ENCODE results near the gene ABCC11. TPM values are rescaled to one million over a fixed set of nuclear protein-coding genes. Genes with fewer than 3 reads are reported as not detected.
"Not testable (repeated sequence)": the region's sequence is repeated elsewhere in the genome, so short reads cannot be mapped to it uniquely, and the experiment has no call there.

ABCC11 gene
- total RNA-seq, 2 donors from 2014 or later, result 0.50 TPM; not detected in 1

DNA sequence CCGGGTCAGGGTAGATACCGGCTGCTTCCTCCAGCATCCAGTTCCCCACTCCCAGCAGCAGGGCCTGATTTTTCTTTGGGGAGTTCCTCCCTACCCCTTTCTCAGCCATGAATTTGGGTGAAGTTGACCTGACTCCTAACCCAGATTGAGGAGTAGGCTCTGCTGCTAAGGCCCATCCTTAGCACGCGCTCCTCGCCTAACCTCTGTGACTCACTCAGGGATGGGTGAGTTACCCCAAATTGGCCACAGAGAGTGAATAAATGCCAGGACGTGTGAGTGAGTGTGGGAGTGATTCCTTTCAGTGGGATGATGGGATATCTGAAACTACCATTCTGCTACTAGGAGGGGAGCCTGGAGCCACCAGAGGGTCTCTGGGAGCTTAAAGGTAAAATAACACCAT, 62.7 kb downstream of the ABCC11 start:
- no peaks in the 10 kb centered on the region for H3K36me3 Mint-ChIP-seq
- DNase-seq (ENCODE audit: low spot score in 2 of 2), result no peak
- H3K9me3 Mint-ChIP-seq, result no peaks in the 10 kb centered on the region
- H3K27ac Mint-ChIP-seq, result no peak overlapping the region
- ATAC-seq, result no peak

GRCh38 chr16:48182979-48183537, 64.3 kb downstream of the ABCC11 start:
- no peak for ATAC-seq
- no peak for DNase-seq (ENCODE audit: low spot score in 2 of 2)
- Mint-ChIP-seq H3K9me3 (no peaks in the 10 kb centered on the region), H3K36me3 (no peaks in the 10 kb centered on the region), H3K27ac (no peak overlapping the region)

DNA sequence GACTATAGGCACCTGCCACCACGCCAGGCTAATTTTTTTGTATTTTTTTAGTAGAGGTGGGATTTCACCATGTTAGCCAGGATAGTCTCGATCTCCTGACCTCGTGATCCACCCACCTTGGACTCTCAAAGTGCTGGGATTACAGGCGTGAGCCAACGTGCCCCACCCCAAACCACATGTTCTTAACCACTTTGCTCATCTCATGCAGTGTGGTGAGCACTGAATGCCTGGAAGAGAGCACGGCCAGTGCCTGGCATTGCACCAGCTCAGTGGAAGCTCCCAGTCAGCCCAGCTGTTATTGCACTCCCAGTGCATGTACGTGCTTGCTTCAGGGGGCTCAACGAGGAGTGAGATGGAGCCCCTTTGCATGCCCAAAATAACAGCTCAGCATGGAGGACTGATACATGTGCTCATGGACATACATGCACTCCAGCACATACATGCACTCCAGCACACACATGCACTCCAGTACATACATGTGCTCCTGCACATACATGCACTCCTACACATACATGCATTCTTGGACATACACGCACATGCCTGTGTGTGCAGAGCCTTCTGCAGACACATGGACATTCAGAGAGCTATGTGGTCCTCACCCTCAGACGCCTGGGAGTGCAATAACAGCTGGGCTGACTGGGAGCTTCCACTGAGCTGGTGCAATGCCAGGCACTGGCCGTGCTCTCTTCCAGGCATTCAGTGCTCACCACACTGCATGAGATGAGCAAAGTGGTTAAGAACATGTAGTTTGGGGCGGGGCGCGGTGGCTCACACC, 65.4 kb downstream of the ABCC11 start:
- not testable (repeated sequence) for ATAC-seq; H3K36me3 Mint-ChIP-seq; H3K9me3 Mint-ChIP-seq; H3K27ac Mint-ChIP-seq; DNase-seq (ENCODE audit: low spot score in 2 of 2)

GRCh38 chr16:48180868-48181480, 66.4 kb downstream of the ABCC11 start:
- no peaks in the 10 kb centered on the region for H3K36me3 Mint-ChIP-seq

GRCh38 chr16:48176635-48177408, 70.5 kb downstream of the ABCC11 start:
- no peak for ATAC-seq

More at GRCh38 chr16:48180868-48181480, 66.4 kb downstream of the ABCC11 start:
- ATAC-seq (no peak), DNase-seq (ENCODE audit: low spot score in 2 of 2) (no peak)
- H3K27ac Mint-ChIP-seq, result no peak overlapping the region
- no peaks in the 10 kb centered on the region for H3K9me3 Mint-ChIP-seq

DNA sequence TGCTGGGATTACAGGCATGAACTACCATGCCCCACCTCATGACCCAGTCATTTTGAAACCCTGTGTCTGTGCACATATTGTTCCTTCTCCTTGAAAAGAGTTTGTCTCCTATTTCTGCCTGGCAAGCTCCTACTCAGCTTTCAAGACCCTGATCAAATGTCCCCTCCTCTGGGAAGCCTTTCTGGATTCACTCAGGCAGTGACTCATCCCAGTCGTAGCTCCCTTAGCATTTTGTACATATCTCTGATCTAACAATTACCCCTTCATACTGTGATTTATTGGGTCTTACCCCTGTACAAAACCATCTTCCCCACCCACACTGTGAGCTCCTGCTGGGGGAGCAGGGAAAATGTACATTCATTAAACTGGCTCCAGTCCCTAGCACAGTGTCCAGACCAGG, 73.5 kb downstream of the ABCC11 start:
- Mint-ChIP-seq H3K9me3 (no peaks in the 10 kb centered on the region), H3K36me3 (no peaks in the 10 kb centered on the region), H3K27ac (no peak overlapping the region)

More at GRCh38 chr16:48176635-48177408, 70.5 kb downstream of the ABCC11 start:
- no peak overlapping the region for H3K27ac Mint-ChIP-seq
- DNase-seq (ENCODE audit: low spot score in 2 of 2), result no peak
- no peaks in the 10 kb centered on the region for H3K9me3 Mint-ChIP-seq
- H3K36me3 Mint-ChIP-seq, result no peaks in the 10 kb centered on the region

GRCh38 chr16:48172682-48173081, 74.7 kb downstream of the ABCC11 start:
- Mint-ChIP-seq H3K27ac (no peak overlapping the region), H3K36me3 (no peaks in the 10 kb centered on the region), H3K9me3 (no peaks in the 10 kb centered on the region)
- ATAC-seq (no peak), DNase-seq (ENCODE audit: low spot score in 2 of 2) (no peak)

More for the DNA sequence above, 73.5 kb downstream of the ABCC11 start:
- DNase-seq (ENCODE audit: low spot score in 2 of 2) (no peak), ATAC-seq (no peak)

DNA sequence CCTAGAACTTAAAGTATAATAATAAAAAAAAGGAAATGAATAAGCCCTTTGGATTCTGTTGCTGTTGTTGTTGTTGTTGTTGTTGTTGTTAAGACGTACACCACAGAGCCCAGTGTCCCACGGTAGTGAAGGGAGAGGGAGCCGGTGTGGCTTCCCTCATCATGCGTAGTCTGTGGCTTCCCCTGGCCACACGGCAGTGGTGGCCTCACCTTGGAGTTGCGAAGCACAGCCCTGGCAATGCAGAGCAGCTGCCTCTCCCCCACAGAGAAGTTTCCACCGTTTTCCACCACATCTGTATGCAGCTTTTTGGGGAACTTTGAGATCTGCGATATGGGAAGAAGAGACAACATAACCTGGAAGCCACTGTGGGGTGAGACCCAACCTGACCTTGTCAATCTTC, 77.4 kb downstream of the ABCC11 start:
- no peak for DNase-seq (ENCODE audit: low spot score in 2 of 2)
- no peaks in the 10 kb centered on the region for H3K9me3 Mint-ChIP-seq
- no peak for ATAC-seq
- no peaks in the 10 kb centered on the region for H3K36me3 Mint-ChIP-seq
- H3K27ac Mint-ChIP-seq, result no peak overlapping the region

DNA sequence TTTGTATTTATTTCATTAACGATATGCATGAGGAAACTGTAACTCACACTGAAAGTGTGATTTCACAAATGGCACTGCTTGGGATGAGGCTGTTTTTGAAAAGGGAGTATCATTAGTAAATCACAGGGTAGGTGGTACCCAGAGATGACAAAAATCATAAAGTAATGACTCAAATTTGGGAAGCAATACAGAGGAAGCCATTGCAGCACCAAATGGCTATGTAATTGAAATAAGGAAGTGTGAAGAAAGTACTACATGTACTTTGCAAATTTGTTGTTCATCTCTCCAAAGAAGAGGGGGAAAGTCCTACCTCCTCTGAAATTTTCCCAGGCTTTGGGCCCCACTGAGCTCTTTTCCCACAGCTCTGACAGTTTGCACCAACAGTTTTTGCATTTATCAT, 79.3 kb downstream of the ABCC11 start:
- DNase-seq (ENCODE audit: low spot score in 2 of 2) (no peak), ATAC-seq (no peak)
- Mint-ChIP-seq H3K36me3 (no peaks in the 10 kb centered on the region), H3K27ac (no peak overlapping the region), H3K9me3 (no peaks in the 10 kb centered on the region)

- DNase-seq (ENCODE audit: low spot score in 2 of 2); H3K9me3 Mint-ChIP-seq; ATAC-seq; H3K36me3 Mint-ChIP-seq; H3K27ac Mint-ChIP-seq: not testable (repeated sequence)
Measured at GRCh38 chr16:48166617-48167016, 80.7 kb downstream of the ABCC11 start.

DNA sequence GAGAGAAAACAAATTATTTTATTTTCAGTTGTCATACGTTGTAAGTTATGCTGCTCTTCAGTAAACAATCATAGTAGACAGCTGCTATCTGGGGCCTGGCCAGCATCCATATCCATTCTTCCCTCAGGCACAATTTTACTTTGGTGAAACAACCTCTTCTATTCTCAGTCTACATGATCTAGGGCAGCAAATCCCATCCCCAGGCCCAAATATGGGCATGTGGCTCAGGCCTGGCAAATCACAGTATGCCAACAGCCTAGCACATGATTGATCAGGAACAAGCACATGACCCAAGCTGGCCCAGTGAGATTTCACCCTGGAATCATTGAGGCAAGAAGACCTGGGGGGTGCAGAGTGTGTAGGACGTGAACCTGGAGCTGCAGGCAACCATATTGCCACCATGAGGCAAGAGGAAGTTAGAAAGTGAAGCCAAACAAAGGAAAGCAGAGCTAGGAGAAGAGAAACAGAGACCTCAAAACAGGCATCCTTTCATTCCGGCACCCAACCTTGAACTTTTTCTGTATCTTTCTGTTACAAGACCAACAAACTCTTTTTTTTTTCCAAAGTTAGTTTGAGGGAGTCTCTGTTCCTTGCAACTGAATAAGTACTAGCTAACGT, 81.3 kb downstream of the ABCC11 start:
- ATAC-seq, result peak in 1 of 2 donors; percentile 37
- H3K36me3 Mint-ChIP-seq, result no peaks in the 10 kb centered on the region
- H3K27ac Mint-ChIP-seq, result no peak overlapping the region
- H3K9me3 Mint-ChIP-seq, result no peaks in the 10 kb centered on the region
- no peak for DNase-seq (ENCODE audit: low spot score in 2 of 2)

DNA sequence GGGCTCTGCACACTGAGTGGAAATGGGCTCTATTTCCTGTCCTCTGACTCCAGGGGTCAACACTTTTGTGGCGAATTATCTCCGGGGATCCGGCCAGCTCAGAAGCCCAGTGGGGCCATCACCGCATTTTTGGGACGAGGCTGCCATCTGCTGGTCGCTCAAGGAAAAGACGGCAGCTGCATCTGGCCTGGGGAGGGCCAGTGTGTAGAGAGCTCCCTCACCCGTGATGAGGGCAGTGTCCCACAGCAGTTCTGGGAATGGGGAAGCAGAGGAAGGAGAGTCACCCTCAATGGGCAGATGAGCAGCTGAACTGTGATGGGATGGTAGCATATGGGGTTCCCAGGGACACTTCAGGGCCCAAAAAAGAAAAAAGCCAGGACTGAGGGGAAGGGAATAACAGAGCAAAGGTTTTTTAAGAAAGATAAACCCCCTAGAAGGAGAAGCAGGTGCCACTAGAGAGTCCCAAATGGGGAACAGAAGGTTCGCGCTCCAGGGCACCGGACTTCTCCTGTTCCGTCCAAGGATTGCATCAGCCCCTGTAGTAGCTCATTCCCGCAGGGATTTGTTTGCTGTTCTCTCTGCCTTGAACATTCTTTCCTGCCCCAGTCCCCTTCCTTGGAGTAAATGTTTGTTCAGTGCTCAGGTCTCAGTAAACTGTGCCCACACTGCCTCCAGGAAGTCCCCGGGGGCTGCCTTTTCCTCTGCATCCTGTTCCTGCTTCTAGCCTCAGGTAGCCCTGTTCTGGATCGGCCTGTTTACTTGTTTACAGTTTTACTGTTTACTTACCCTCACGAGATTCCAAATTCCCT, 82.2 kb downstream of the ABCC11 start:
- peak; percentile 95 for ATAC-seq
- Mint-ChIP-seq H3K9me3 (no peaks in the 10 kb centered on the region), H3K27ac (no peak overlapping the region), H3K36me3 (no peaks in the 10 kb centered on the region)
- DNase-seq (ENCODE audit: low spot score in 2 of 2), result peak; percentile 66 to 74

- DNase-seq (ENCODE audit: low spot score in 2 of 2) (no peak), ATAC-seq (no peak)
- no peak overlapping the region for H3K27ac Mint-ChIP-seq
- H3K36me3 Mint-ChIP-seq, result no peaks in the 10 kb centered on the region
- H3K9me3 Mint-ChIP-seq, result no peaks in the 10 kb centered on the region
Measured at GRCh38 chr16:48162839-48163410, 84.4 kb downstream of the ABCC11 start.

- Mint-ChIP-seq H3K9me3 (no peaks in the 10 kb centered on the region), H3K36me3 (no peaks in the 10 kb centered on the region)
- no peak for ATAC-seq
Measured at GRCh38 chr16:48161906-48162305, 85.4 kb downstream of the ABCC11 start.

GRCh38 chr16:48160575-48160974, 86.8 kb downstream of the ABCC11 start:
- ATAC-seq (no peak), DNase-seq (ENCODE audit: low spot score in 2 of 2) (no peak)
- Mint-ChIP-seq H3K27ac (no peak overlapping the region), H3K36me3 (no peaks in the 10 kb centered on the region), H3K9me3 (no peaks in the 10 kb centered on the region)

More at GRCh38 chr16:48161906-48162305, 85.4 kb downstream of the ABCC11 start:
- DNase-seq (ENCODE audit: low spot score in 2 of 2), result no peak
- no peak overlapping the region for H3K27ac Mint-ChIP-seq
